Testis (tissue), 3 donors: ENCODE data around the gene CELA3A. TPM values are rescaled to one million over a fixed set of nuclear protein-coding genes. Genes with fewer than 3 reads are reported as not detected.

ENCODE experiments used
- DNase-seq: peaks from one replicate; pipeline ENCODE4 v3.0.0-alpha.2; 2019
- H3K27ac ChIP-seq, 2 donors: fragments of 200-600 bp; sonication (generic); one replicate each; pipeline ENCODE4 v1.5.1; 2019
- H3K27me3 ChIP-seq: fragments of 200-600 bp; sonication (generic); one replicate; pipeline ENCODE4 v1.5.1; 2019
- H3K36me3 ChIP-seq: fragments of 200-600 bp; sonication (generic); one replicate; pipeline ENCODE4 v1.5.1; 2017; ENCODE audit warnings: low read depth; ENCODE audit errors: missing control alignments
- H3K4me1 ChIP-seq: fragments of 200-600 bp; sonication (generic); one replicate; pipeline ENCODE4 v1.5.1; 2019
- H3K4me3 ChIP-seq, 2 donors: fragments of 200-600 bp; sonication (generic); one replicate each; pipeline ENCODE4 v1.5.1; 2017 to 2019
- H3K9me3 ChIP-seq: fragments of 200-600 bp; sonication (generic); one replicate; pipeline ENCODE4 v1.5.1; 2017
- CTCF ChIP-seq, 3 experiments: fragments of 450-650 bp in 2 of 3; fragments of 200-600 bp in 1 of 3; sonication (generic) in 1 of 3; IDR thresholded peaks; one replicate each; pipeline ENCODE4 v1.5.1; 2016 to 2019; ENCODE audit warnings: antibody characterized with exemption in 3 of 3, mild to moderate bottlenecking in 2 of 3, moderate library complexity in 1 of 3
- POLR2A ChIP-seq: fragments of 450-650 bp; IDR thresholded peaks from one replicate; pipeline ENCODE4 v1.6.1; 2017; ENCODE audit warnings: antibody characterized with exemption, mild to moderate bottlenecking, moderate library complexity
- WGBS, 2 donors: methylation state at CpG; one replicate each; pipeline ENCODE4 v1.1.5; 2018; 5-methylcytosine and 5-hydroxymethylcytosine counted together
- intact Hi-C: fragments of 100-400 bp; cut with DNase I; formaldehyde crosslinking; loops from one replicate; pipeline ENCODE4 v1.15.1; 2023; ENCODE audit warnings: low total_unique reads
- polyA plus RNA-seq: library from polyadenylated mRNA; stranded (reverse); fragments of 350-450 nt; fragmentation: Illumina TruSeq; extraction: RNeasy Lipid Tissue Mini Kit (QIAGEN cat#74804); gene quantifications from one replicate; pipeline ENCODE4 v1.2.3, GENCODE V29; 2014; ENCODE audit warnings: low read depth, low replicate concordance; ENCODE audit not compliant: insufficient read depth
- total RNA-seq, 2 donors: library from RNA; depleted of rRNA; stranded (reverse); fragments of >200 nt; gene quantifications; one replicate each; pipeline ENCODE4 v1.2.3, GENCODE V29; 2016

The CELA3A gene
- total and polyA plus RNA-seq, 3 donors from 2014 or later, result not detected

- no peak for DNase-seq
- H3K27me3 ChIP-seq, result no peaks in the 10 kb centered on the region
- intact Hi-C loops, result no loop called here
- no peaks in the 10 kb centered on the region for H3K36me3 ChIP-seq
- H3K9me3 ChIP-seq, result no peaks in the 10 kb centered on the region
- no peak overlapping the region for H3K27ac ChIP-seq
- TF ChIP-seq POLR2A (no peak), CTCF (IDR thresholded peaks at IDR 0.05) (no peak)
- H3K4me1 ChIP-seq, result no peaks in the 10 kb centered on the region
- 81 to 83% methylated on average over 3 of the region's 3 CpGs for WGBS, 2 donors
- H3K4me3 ChIP-seq, result no peak overlapping the region
Observed at GRCh38 chr1:22043198-22043769, 41.8 kb downstream of the CELA3A start.

DNA sequence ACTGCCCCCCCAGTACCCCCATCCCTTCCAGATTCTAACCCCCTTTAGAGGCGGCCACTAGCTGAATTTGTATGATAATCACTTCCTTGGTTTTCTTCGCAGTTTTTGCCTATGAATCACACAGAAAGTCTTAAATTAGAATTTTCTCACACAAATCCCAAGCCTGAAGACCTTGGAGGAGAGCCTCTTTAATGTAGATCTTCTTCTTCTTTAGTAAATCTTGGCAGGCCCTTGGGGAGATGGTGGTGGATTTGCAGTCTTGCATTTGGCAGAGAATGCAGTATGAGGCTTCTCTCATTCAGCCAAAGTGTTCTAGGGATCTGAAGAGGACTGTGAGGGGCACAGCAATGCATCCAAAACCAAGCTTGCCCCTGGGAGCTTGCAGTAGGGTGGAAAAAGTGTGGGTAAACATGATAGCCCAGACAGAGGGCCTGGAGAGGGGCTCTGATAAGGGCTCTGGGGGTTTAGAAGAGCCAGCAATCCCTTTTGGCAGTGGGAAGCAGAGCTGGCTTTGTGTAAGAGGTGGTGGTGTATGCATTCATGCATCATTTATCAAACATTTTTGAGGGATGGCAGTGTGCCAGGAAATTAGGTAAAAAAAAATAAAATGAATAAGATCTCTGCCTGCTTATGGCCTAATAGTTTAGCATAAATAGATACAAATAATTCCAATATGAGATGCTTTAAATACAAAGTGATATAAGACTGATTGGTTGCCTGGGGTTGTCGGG, 43.4 kb downstream of the CELA3A start:
- intact Hi-C loops, result no loop called here
- 76 to 79% methylated on average over 3 of the region's 3 CpGs for WGBS, 2 donors
- H3K27me3 ChIP-seq, result no peaks in the 10 kb centered on the region

GRCh38 chr1:22045604-22046228, 44.3 kb downstream of the CELA3A start:
- WGBS, 2 donors, result 79 to 86% methylated on average over 2 of the region's 2 CpGs
- no peaks in the 10 kb centered on the region for H3K9me3 ChIP-seq
- no peak for TF ChIP-seq CTCF (IDR thresholded peaks at IDR 0.05)
- no peak for TF ChIP-seq POLR2A
- H3K36me3 ChIP-seq, result no peaks in the 10 kb centered on the region
- no peak overlapping the region for H3K27ac ChIP-seq
- H3K4me1 ChIP-seq, result no peaks in the 10 kb centered on the region
- H3K4me3 ChIP-seq, result no peak overlapping the region
- no peak for DNase-seq
- intact Hi-C loops, result no loop called here
- no peaks in the 10 kb centered on the region for H3K27me3 ChIP-seq

More for the DNA sequence above, 43.4 kb downstream of the CELA3A start:
- no peak for TF ChIP-seq CTCF (IDR thresholded peaks at IDR 0.05)
- no peak for TF ChIP-seq POLR2A
- no peak for DNase-seq
- Histone ChIP-seq H3K27ac (no peak overlapping the region), H3K4me3 (no peak overlapping the region), H3K36me3 (no peaks in the 10 kb centered on the region), H3K9me3 (no peaks in the 10 kb centered on the region), H3K4me1 (no peaks in the 10 kb centered on the region)

- Histone ChIP-seq H3K4me1 (peaks cover 3% of the 10 kb centered on the region), H3K4me3 (no peak overlapping the region), H3K36me3 (no peaks in the 10 kb centered on the region), H3K27ac (no peak overlapping the region), H3K9me3 (no peaks in the 10 kb centered on the region), H3K27me3 (no peaks in the 10 kb centered on the region)
- DNase-seq, result no peak
- WGBS, 2 donors, result 79 to 80% methylated on average over 8 of the region's 8 CpGs
- TF ChIP-seq CTCF (IDR thresholded peaks at IDR 0.05) (no peak), POLR2A (no peak)
- intact Hi-C loops, result no loop called here
Observed at GRCh38 chr1:22048351-22049192, 47.1 kb downstream of the CELA3A start.
